Activated CD4-positive, alpha-beta T cell treated with anti-CD3 and anti-CD28 coated beads for 24 hours (primary cell): ENCODE results near the gene CMSS1.
"Not testable (repeated sequence)": the region's sequence is repeated elsewhere in the genome, so short reads cannot be mapped to it uniquely, and the experiment has no call there.

ENCODE experiments used
- DNase-seq, 2 donors: peaks; one replicate each; pipeline ENCODE4 v3.0.0-alpha.2; 2020; ENCODE audit warnings: low read depth in 2 of 2

The CMSS1 gene

GRCh38 chr3:100081986-100082692 lies 264.5 kb downstream of the CMSS1 start:
- no peak for DNase-seq

- no peak for DNase-seq
These were observed 265.1 kb downstream of the CMSS1 start for GRCh38 chr3:100082714-100083113.

GRCh38 chr3:100083209-100083608 lies 265.5 kb downstream of the CMSS1 start:
- DNase-seq, result no peak

GRCh38 chr3:100084100-100084806 lies 266.6 kb downstream of the CMSS1 start:
- DNase-seq, result no peak

GRCh38 chr3:100086401-100086800 lies 268.7 kb downstream of the CMSS1 start:
- DNase-seq, result no peak

- no peak for DNase-seq
These were observed 269.5 kb downstream of the CMSS1 start for GRCh38 chr3:100087198-100087597.

GRCh38 chr3:100088735-100089368 lies 271.2 kb downstream of the CMSS1 start:
- no peak for DNase-seq

- no peak for DNase-seq
These were observed 272.4 kb downstream of the CMSS1 start for GRCh38 chr3:100089812-100090668.

GRCh38 chr3:100090669-100091005 lies 273.0 kb downstream of the CMSS1 start:
- no peak for DNase-seq

- DNase-seq, result no peak
These were observed 276.2 kb downstream of the CMSS1 start for GRCh38 chr3:100093831-100094230.

GRCh38 chr3:100096286-100096685 lies 278.6 kb downstream of the CMSS1 start:
- not testable (repeated sequence) for DNase-seq

GRCh38 chr3:100096866-100097265 lies 279.2 kb downstream of the CMSS1 start:
- no peak for DNase-seq

GRCh38 chr3:100097919-100098783 lies 280.5 kb downstream of the CMSS1 start:
- DNase-seq, result no peak

GRCh38 chr3:100098784-100099070 lies 281.1 kb downstream of the CMSS1 start:
- DNase-seq, result no peak

- DNase-seq, result no peak
These were observed 282.0 kb downstream of the CMSS1 start for GRCh38 chr3:100099621-100100020.

- no peak for DNase-seq
These were observed 282.8 kb downstream of the CMSS1 start for GRCh38 chr3:100100425-100100824.

GRCh38 chr3:100102757-100103156 lies 285.1 kb downstream of the CMSS1 start:
- DNase-seq, result no peak

- DNase-seq, result no peak
These were observed 286.1 kb downstream of the CMSS1 start for GRCh38 chr3:100103558-100104441.

- no peak for DNase-seq
These were observed 286.8 kb downstream of the CMSS1 start for GRCh38 chr3:100104442-100104798.

GRCh38 chr3:100104817-100105413 lies 287.3 kb downstream of the CMSS1 start:
- DNase-seq, result no peak
